HG03469 (cell line): ENCODE measurements around the gene AGPAT1.
"Not testable (repeated sequence)": the region's sequence is repeated elsewhere in the genome, so short reads cannot be mapped to it uniquely, and the experiment has no call there.

ENCODE experiments used
- ATAC-seq: cut with Tn5 transposase; IDR thresholded peaks from one replicate; pipeline ENCODE4 v1.9.1; 2021; ENCODE audit warnings: mild to moderate bottlenecking, moderate library complexity, moderate number of reproducible peaks; ENCODE audit not compliant: unreplicated experiment

Gene AGPAT1, protein sequence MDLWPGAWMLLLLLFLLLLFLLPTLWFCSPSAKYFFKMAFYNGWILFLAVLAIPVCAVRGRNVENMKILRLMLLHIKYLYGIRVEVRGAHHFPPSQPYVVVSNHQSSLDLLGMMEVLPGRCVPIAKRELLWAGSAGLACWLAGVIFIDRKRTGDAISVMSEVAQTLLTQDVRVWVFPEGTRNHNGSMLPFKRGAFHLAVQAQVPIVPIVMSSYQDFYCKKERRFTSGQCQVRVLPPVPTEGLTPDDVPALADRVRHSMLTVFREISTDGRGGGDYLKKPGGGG

GRCh38 chr6:32175711-32176475, at the start of gene AGPAT1:
TSS of gene AGPAT1 (minus strand) at chr6:32176084. CDS start at chr6:32171496, 4,588 bp downstream.
- ATAC-seq = peak; percentile 29

DNA sequence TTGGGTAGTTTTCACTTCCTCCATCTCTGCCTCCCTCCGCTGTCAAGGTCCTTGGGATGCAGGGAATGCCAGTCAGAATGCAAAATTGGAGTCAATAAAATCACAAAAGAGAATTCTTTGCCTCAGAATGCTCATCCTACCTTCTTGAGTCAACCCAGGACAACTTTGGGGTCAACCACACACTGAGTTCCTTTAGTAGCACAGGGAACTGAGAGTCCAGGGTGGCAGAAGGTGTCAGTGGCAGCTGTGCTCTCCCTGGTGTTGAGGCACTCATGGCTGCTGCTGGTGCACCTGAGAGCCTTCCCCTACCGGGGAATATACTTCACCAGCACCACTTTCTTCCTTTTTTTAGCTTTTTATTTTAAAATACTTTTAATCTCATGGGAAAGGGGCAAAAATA, 48.8 kb upstream of the AGPAT1 start:
- ATAC-seq = no peak

GRCh38 chr6:32223258-32224235, 47.7 kb upstream of the AGPAT1 start, which contains the start of gene NOTCH4:
TSS of gene NOTCH4 (minus strand) at chr6:32224067. CDS start at chr6:32223928, 139 bp downstream.
- ATAC-seq = no peak

DNA sequence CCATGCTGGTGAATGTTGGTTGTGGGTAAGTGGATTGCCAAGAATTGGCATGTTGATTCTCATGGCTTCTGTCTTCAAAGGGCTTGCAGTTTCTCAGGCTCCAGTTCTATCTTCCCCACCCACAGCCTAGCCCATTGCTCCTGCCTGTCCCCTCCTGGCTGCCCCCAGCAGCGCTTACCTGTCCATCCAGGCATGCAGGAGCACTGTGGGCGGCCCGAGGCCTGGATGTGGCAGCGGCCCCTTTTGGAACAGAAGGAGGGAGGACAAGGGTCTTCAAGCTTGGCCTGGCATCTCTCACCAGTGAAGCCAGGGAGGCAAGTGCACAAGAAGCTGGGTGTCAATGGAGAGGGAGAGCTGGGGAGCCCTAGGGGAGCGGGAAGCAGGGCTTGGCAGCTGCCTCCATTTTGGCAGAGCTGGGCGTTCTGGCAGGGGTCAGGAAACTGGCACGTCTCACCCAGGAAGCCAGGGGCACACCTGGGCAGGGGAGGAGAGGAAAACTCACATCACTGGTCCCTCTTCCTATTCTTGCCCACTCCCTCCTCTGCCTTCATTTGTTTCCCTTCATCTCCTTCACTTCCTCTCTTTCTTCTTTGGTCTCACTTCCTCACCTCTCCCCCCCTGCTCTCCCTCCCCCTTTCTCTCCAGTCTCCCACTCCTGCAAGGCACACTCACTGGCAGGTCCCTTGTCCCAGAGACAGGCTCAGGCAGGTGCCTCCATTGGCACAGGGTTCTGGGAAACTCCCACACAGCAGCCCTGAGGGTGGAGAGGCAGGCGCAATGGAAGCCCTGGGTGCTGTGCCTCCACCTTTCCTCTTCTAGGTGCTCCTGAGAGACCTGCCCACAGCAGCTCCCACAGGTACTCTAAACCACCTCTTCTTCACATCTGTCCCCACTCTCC, 46.7 kb upstream of the AGPAT1 start:
- no peak for ATAC-seq

DNA sequence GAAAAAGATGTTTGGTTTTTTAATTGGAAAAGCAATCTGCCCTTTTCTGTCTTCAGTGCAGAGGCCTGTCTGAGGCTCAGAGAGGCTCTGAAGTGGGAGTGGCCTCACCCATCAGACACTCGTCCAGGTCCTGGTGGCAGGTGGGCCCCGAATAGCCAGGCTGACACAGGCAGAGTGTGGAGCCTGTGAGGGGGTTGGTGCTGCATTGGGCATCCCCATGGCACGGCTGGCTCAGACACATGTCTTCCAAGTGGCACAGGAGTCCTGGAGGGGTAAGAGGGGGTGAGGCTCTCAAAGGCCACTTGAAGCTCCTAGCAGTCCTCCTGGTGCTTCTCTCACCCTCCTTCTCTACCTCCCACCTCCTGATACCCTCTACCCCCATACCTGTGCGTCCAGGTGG, 44.1 kb upstream of the AGPAT1 start:
- no peak for ATAC-seq

DNA sequence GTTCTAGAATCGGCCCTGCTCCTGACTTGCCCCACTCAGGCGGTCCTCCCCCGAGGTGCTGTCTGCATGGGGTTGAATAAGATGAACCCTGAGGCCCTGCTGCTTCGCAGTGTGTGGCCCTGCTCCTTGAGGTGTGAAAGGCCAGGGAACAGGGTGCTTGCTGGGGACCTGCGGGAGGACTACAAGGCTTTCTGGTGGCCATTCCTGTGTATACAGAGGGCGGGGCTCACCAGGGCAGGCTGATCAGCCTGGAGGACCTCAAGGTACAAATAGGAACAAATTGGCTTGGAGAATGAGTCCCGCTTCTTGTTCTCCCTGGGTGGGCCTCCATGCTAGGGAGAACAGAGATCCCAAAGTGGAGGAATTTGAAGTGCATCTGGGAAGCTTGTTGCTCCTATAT, 42.3 kb upstream of the AGPAT1 start:
- ATAC-seq = no peak

DNA sequence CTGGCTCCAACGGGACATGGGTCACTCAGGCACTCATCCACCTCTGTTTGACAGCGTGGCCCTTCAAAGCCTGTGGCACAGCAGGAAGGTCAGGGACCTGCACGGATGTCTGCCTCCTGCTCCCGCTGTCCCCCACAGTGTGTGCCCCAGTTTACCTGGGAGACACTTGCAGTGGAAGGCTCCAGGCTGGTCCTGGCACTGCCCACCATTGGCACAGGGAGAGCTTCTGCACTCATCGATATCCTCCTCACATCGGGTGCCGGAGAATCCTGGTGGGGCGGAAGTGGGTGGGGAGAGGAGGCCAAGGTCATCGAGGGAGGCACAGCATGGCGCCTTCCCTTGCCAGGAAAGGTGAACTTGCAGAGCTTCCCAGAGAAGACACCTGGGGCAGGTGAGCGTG, 41.1 kb upstream of the AGPAT1 start:
- ATAC-seq = no peak

DNA sequence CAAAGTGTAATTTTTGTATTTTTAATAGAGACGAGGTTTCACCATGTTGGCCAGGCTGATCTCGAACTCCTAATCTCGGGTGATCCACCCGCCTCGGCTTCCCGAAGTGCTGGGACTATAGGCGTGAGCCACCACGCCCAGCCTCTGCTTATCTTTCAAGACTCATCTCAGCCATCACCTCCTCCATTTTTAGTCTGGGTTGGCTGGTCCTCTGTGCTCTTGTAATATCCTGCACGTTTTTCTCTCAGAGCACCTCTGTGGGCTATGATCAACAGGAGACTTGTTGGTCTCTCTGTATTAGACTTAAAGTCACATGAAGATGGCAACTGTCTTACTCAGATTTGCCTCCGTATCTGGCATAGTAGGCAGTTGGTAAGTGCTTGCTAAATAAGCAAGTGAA, 40.4 kb upstream of the AGPAT1 start:
- no peak for ATAC-seq

- ATAC-seq = no peak
Observed at GRCh38 chr6:32215617-32216016, 39.7 kb upstream of the AGPAT1 start.

DNA sequence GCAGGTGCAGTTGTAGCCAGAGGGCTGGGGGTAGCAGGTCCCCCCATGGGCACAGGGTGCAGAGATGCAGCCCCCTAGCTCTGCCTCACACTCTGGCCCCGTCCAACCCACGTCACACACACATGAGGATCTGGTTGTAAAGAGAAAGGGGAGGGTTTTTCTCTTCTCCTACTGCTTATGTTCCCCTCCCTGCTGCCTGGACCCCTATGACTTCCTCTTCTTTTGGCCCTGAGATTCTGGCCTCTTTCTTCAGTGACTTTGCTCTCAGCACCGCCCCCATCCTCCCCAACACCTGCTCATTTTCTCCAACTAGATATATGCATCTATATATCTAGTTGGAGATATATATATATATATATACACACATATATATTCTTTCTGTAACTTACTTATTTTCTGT, 38.2 kb upstream of the AGPAT1 start:
- no peak for ATAC-seq

GRCh38 chr6:32213649-32214048, 37.8 kb upstream of the AGPAT1 start:
- ATAC-seq = no peak

GRCh38 chr6:32212076-32212760, 36.3 kb upstream of the AGPAT1 start:
- ATAC-seq = no peak

DNA sequence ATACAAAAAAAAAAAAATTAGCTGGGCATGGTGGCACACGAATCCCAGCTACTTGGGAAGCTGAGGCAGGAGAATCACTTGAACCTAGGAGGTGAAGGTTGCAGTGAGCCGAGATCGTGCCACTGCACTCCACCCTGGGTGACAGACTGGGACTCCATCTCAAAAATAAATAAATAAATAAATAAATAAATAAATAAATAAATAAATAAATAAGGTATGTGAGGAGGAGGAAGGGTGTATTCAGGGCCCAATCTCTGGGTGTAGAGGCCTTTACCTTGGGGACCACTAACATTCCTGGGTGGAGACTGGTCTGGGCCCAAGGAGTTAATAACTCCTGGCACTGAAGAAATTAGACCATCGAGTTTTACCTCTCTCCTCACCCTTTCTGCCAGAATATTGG, 35.5 kb upstream of the AGPAT1 start:
- not testable (repeated sequence) for ATAC-seq

DNA sequence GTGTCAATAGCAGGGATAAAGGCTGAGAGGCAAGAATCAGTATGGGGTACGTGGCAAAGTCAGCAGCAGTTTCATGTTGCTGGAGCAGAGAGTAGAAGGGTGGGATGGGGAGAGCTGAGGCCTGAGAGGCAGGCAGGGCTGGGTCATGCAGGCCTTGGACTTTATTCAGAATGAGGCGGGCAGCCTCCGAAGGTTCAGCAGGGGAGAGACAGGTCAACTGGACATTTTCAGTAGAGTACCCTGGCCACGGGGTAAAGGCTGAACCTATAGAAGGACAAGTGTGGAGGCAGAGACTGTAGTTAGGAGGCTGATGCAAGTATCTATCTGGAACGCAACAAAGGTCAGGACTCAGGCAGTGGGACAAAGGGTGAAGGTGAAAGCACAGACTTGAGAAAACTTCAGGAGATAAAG, 34.3 kb upstream of the AGPAT1 start:
- ATAC-seq = no peak

DNA sequence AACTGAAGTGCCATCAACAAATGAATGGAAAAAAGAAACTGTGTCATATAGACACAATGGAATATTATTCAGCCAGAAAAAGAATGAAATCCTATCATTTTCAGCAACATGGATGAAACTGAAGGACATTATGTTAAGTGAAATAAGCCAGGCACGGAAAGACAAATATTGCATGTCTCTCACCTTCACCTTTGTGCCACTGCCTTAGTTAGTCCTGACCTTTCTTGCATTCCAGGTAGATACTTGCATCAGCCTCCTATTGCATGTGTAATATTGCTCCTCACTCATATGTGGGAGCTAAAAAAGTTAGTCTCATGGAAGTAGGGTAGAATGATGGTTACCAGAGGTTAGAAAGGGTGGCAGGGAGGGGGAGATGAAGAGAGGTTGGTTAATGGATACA, 33.1 kb upstream of the AGPAT1 start:
- no peak for ATAC-seq

- no peak for ATAC-seq
Observed at GRCh38 chr6:32204268-32204715, 28.4 kb upstream of the AGPAT1 start.

GRCh38 chr6:32203426-32204267, 27.8 kb upstream of the AGPAT1 start:
- ATAC-seq = no peak

DNA sequence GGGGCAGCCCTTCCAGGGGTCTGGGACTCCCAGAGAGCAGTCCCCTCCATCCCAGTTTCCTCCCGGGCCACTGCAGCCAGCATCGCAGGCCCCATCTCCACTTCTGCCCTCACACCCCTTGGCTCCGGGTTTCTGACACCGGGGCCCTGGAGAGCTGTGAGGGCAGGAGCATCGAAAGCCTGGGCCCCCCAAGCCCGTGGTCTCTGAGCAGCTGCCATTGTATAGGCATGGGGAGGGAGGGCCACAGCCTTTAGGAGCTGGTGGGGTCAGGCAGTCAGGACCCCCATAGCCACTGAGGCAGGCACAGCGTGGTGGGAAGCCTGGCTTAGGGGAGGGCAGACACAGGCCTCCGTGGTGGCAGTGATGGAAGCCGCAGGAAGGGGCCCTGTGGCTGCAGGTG, 26.3 kb upstream of the AGPAT1 start:
- ATAC-seq = no peak
